PC-3 (cell line): Measurements from ENCODE around the gene KRTAP9-7.

Source experiments
- CTCF ChIP-seq: fragments of 300-600 bp; sonication (generic); conservative IDR thresholded peaks from 2 replicates; pipeline ENCODE4 v1.5.1; 2017; ENCODE audit warnings: antibody characterized with exemption, low read depth, mild to moderate bottlenecking, low read length
- EZH2 ChIP-seq: fragments of 300-600 bp; sonication (generic); IDR thresholded peaks from one replicate; pipeline ENCODE4 v1.6.1; 2017; ENCODE audit warnings: antibody characterized with exemption, mild to moderate bottlenecking, low read length; ENCODE audit not compliant: unreplicated experiment

- no peak for TF ChIP-seq CTCF
- no peak for TF ChIP-seq EZH2
These were observed 25.8 kb downstream of the KRTAP9-7 start for GRCh38 chr17:41301204-41301790.
